GM23338 (cell line): ENCODE results near the gene KSR2. TPM values are rescaled to one million over a fixed set of nuclear protein-coding genes. Genes with fewer than 3 reads are reported as not detected.

Experiments used
- ATAC-seq: fragments of 200-7000 bp; cut with Tn5 transposase; 3 replicates; pipeline ENCODE4 v1.9.1; 2020
- DNase-seq: peaks from one replicate; pipeline ENCODE4 v3.0.0-alpha.2; 2015; ENCODE audit warnings: low spot score
- H2AFZ ChIP-seq: fragments of 200-600 bp; sonication (generic); 2 replicates; pipeline ENCODE4 v1.8.0; 2016; ENCODE audit warnings: antibody characterized with exemption, mild to moderate bottlenecking, moderate library complexity
- H3F3A ChIP-seq: fragments of 200-600 bp; sonication (generic); replicated peaks from 2 replicates; pipeline ENCODE4 v1.8.0; 2017; ENCODE audit warnings: antibody characterized with exemption, mixed run types, low read depth
- H3K27ac ChIP-seq: fragments of 200-600 bp; sonication (generic); 2 replicates; pipeline ENCODE4 v1.6.1; 2016; ENCODE audit warnings: low read depth
- H3K27me3 ChIP-seq: fragments of 200-600 bp; sonication (generic); 2 replicates; pipeline ENCODE4 v1.8.0; 2016; ENCODE audit warnings: mild to moderate bottlenecking, mixed run types, moderate library complexity; ENCODE audit not compliant: insufficient read depth
- H3K36me3 ChIP-seq: fragments of 200-600 bp; sonication (generic); 2 replicates; pipeline ENCODE4 v1.8.0; 2016; ENCODE audit warnings: mild to moderate bottlenecking; ENCODE audit not compliant: insufficient read depth
- H3K4me1 ChIP-seq: fragments of 200-600 bp; sonication (generic); 2 replicates; pipeline ENCODE4 v1.8.0; 2016; ENCODE audit warnings: mild to moderate bottlenecking, moderate library complexity; ENCODE audit not compliant: insufficient read depth
- H3K4me2 ChIP-seq: fragments of 200-600 bp; sonication (generic); 2 replicates; pipeline ENCODE4 v1.7.1; 2017; ENCODE audit warnings: mixed run types
- H3K4me3 ChIP-seq: fragments of 200-600 bp; sonication (generic); 2 replicates; pipeline ENCODE4 v1.6.1; 2016; ENCODE audit warnings: mixed run types
- H3K79me2 ChIP-seq: fragments of 200-600 bp; sonication (generic); replicated peaks from 2 replicates; pipeline ENCODE4 v1.8.0; 2017; ENCODE audit warnings: mild to moderate bottlenecking; ENCODE audit not compliant: insufficient read depth
- H3K9me2 ChIP-seq: fragments of 200-600 bp; sonication (generic); 2 replicates; pipeline ENCODE4 v1.8.0; 2017; ENCODE audit not compliant: insufficient read depth
- H4K20me1 ChIP-seq: fragments of 200-600 bp; sonication (generic); replicated peaks from 2 replicates; pipeline ENCODE4 v1.8.0; 2017; ENCODE audit warnings: mild to moderate bottlenecking; ENCODE audit not compliant: insufficient read depth
- H3K27ac Mint-ChIP-seq: 2 replicates; pipeline ENCODE4 v1.8.0; 2020; ENCODE audit warnings: inconsistent platforms, mild to moderate bottlenecking, moderate library complexity, mixed read lengths
- H3K27me3 Mint-ChIP-seq: 3 replicates; pipeline ENCODE4 v1.8.0; 2022; ENCODE audit warnings: low read depth, mild to moderate bottlenecking, moderate library complexity, mixed read lengths, inconsistent platforms; ENCODE audit not compliant: insufficient read depth, poor library complexity
- H3K36me3 Mint-ChIP-seq: 3 replicates; pipeline ENCODE4 v1.8.0; 2021; ENCODE audit warnings: low read depth, mild to moderate bottlenecking, inconsistent platforms, moderate library complexity, mixed read lengths
- H3K4me1 Mint-ChIP-seq: 3 replicates; pipeline ENCODE4 v1.8.0; 2020; ENCODE audit warnings: mild to moderate bottlenecking, inconsistent platforms, mixed read lengths
- H3K4me3 Mint-ChIP-seq: 3 replicates; pipeline ENCODE4 v1.8.0; 2021; ENCODE audit warnings: moderate library complexity, mild to moderate bottlenecking, inconsistent platforms, mixed read lengths
- H3K9me3 Mint-ChIP-seq: 3 replicates; pipeline ENCODE4 v1.8.0; 2020; ENCODE audit warnings: moderate library complexity, mild to moderate bottlenecking, inconsistent platforms, mixed read lengths
- CREB1 ChIP-seq: fragments of 250-450 bp; sonication (Bioruptor Pico); IDR thresholded peaks from 2 replicates; pipeline ENCODE4 v1.5.0; 2020; ENCODE audit warnings: low read depth, mild to moderate bottlenecking, moderate library complexity
- CTCF ChIP-seq, 2 experiments: fragments of 200-600 bp in 1 of 2; sonication (generic) in 1 of 2; conservative IDR thresholded peaks; 2 replicates each; pipeline versions ENCODE4 v1.5.1 to v1.6.1; 2016 to 2017; ENCODE audit warnings: antibody characterized with exemption in 2 of 2, low read depth in 2 of 2, mild to moderate bottlenecking in 2 of 2, moderate library complexity in 1 of 2
- EZH2phosphoT487 ChIP-seq: fragments of 200-600 bp; sonication (generic); IDR thresholded peaks from one replicate; pipeline ENCODE4 v1.8.1; 2018; ENCODE audit warnings: antibody characterized with exemption; ENCODE audit not compliant: unreplicated experiment
- JUNB ChIP-seq: IDR thresholded peaks from one replicate; pipeline ENCODE4 v1.6.1; 2016; ENCODE audit warnings: antibody characterized with exemption; ENCODE audit not compliant: unreplicated experiment
- POLR2AphosphoS5 ChIP-seq: IDR thresholded peaks from 2 replicates; pipeline ENCODE4 v1.6.1; 2016; ENCODE audit warnings: antibody characterized with exemption, low read depth
- REST ChIP-seq: IDR thresholded peaks from one replicate; pipeline ENCODE4 v1.6.1; 2018; ENCODE audit warnings: antibody characterized with exemption; ENCODE audit not compliant: unreplicated experiment
- polyA plus RNA-seq: library from polyadenylated mRNA; unstranded; fragments of >200 nt; fragmentation: Nextera tagmentation; extraction: Ambion mirVana; gene quantifications from 2 replicates; pipeline ENCODE4 v1.2.1, GENCODE V29; 2016
- total RNA-seq: library from RNA; depleted of rRNA; stranded (reverse); fragments of >200 nt; shearing (Covaris generic); gene quantifications from 2 replicates; pipeline ENCODE4 v1.2.3, GENCODE V29; 2014
- TF ChIP-seq, protein P1 (sequence below): IDR thresholded peaks from 2 replicates; pipeline ENCODE4 v1.6.1; 2016; ENCODE audit warnings: antibody characterized with exemption

KSR2 gene
- total and polyA plus RNA-seq, 2 experiments from 2014 or later: 1.1 to 2.7 TPM

DNA sequence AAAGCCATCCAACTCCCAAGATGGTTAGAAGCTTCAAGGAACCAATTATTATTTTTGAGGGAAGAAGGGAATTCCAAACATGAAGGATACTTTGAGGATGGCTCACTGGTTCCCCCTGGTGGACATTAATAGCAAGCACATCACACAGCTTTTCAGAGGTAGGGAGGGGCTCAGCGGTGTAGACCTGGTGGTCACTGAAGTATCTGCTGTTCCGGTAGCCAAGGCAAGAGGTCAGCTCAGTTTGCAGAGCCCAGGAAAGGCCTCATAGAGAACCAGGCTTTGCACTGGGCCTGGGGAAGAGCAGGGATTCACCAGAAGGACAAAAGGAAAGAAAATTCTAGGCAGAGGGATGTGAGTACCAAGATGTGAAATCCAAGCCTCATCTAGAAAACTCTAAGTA lies 118.7 kb downstream of the KSR2 start:
- no peaks in the 10 kb centered on the region for H3K27me3 ChIP-seq
- H3K36me3 ChIP-seq: no peaks in the 10 kb centered on the region
- Mint-ChIP-seq H3K9me3 (peaks cover 5% of the 10 kb centered on the region; the same call in 1 of the 3 replicates), H3K36me3 (peaks cover 4% of the 10 kb centered on the region; the same call in 2 of the 3 replicates), H3K27ac (no peak overlapping the region), H3K4me3 (no peak overlapping the region), H3K27me3 (peaks cover 13% of the 10 kb centered on the region), H3K4me1 (peaks cover 16% of the 10 kb centered on the region; the same call in 2 of the 3 replicates)
- H3K79me2 ChIP-seq: no peaks in the 10 kb centered on the region
- H3K4me1 ChIP-seq: peaks cover 8% of the 10 kb centered on the region; the same call in 1 of the 2 replicates
- no peaks in the 10 kb centered on the region for H3F3A ChIP-seq
- peak; percentile 85 for DNase-seq
- H3K9me2 ChIP-seq: no peaks in the 10 kb centered on the region
- no peak overlapping the region for H2AFZ ChIP-seq
- no peak overlapping the region for H3K4me3 ChIP-seq
- H3K27ac ChIP-seq: no peak overlapping the region
- ATAC-seq: peak; percentile 88
- TF ChIP-seq CTCF (conservative IDR thresholded peaks at IDR 0.05; ENCODE audit: low read depth in 2 of 2) (peak; percentile 83 to 92), JUNB (no peak)
- H4K20me1 ChIP-seq: no peaks in the 10 kb centered on the region
- no peak overlapping the region for H3K4me2 ChIP-seq

DNA sequence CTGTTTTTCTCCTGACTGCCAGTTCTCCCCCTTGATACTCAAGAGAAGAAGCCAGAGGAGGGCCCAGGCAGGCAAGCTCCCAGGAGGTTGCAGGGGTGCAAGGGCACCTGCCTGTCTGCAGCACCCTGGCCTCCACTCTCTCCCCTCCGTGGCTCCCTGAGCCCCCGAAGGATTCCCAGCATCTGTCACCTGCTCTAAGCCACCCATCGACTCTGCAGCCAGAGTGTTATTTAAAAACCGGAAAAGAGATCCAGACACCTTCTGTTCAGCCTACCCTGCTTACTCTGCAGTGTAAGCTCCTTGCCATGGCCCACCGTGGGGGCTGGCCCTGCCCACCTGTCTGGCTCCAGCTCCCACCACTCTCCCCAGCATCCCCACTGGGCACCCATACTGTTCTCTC lies 121.4 kb downstream of the KSR2 start:
- no peak for TF ChIP-seq EZH2phosphoT487
- no peak for TF ChIP-seq REST
- no peak for TF ChIP-seq CREB1 (CRISPR knock-in tag)
- TF ChIP-seq POLR2AphosphoS5: no peak
- no peak for TF ChIP-seq CTCF (conservative IDR thresholded peaks at IDR 0.05; ENCODE audit: low read depth in 2 of 2)
- no peak for TF ChIP-seq JUNB
- TF ChIP-seq, protein P1, sequence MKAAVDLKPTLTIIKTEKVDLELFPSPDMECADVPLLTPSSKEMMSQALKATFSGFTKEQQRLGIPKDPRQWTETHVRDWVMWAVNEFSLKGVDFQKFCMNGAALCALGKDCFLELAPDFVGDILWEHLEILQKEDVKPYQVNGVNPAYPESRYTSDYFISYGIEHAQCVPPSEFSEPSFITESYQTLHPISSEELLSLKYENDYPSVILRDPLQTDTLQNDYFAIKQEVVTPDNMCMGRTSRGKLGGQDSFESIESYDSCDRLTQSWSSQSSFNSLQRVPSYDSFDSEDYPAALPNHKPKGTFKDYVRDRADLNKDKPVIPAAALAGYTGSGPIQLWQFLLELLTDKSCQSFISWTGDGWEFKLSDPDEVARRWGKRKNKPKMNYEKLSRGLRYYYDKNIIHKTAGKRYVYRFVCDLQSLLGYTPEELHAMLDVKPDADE: no peak
- H3K4me1 Mint-ChIP-seq: peaks cover 23% of the 10 kb centered on the region; the same call in 2 of the 3 replicates
- no peak overlapping the region for H2AFZ ChIP-seq

More for the DNA sequence above, 121.4 kb downstream of the KSR2 start:
- H3K4me3 Mint-ChIP-seq: no peak overlapping the region
- no peaks in the 10 kb centered on the region for H3K27me3 ChIP-seq
- no peaks in the 10 kb centered on the region for H3K9me2 ChIP-seq
- no peak for DNase-seq
- H3K4me3 ChIP-seq: no peak overlapping the region
- H3K9me3 Mint-ChIP-seq: peaks cover 27% of the 10 kb centered on the region
- H3K4me1 ChIP-seq: peaks cover 11% of the 10 kb centered on the region
- H3K27me3 Mint-ChIP-seq: peaks cover 11% of the 10 kb centered on the region
- no peaks in the 10 kb centered on the region for H3F3A ChIP-seq
- peaks cover 27% of the 10 kb centered on the region for H3K36me3 Mint-ChIP-seq
- ATAC-seq: no peak; the same call in 2 of the 3 replicates
- H3K27ac ChIP-seq: no peak overlapping the region
- no peaks in the 10 kb centered on the region for H4K20me1 ChIP-seq
- no peak overlapping the region for H3K4me2 ChIP-seq
- H3K79me2 ChIP-seq: no peaks in the 10 kb centered on the region
- H3K36me3 ChIP-seq: peaks cover 7% of the 10 kb centered on the region
- no peak overlapping the region for H3K27ac Mint-ChIP-seq
